DLD1 (cell line): ENCODE data around the gene NDP.
"Not testable (repeated sequence)": the region's sequence is repeated elsewhere in the genome, so short reads cannot be mapped to it uniquely, and the experiment has no call there.

Experiments used
- in situ Hi-C: cut with HindIII; loops from 2 replicates; pipeline ENCODE4 v1.10.0; 2017; ENCODE audit warnings: low sequenced_read_pairs

Gene NDP

GRCh38 chrX:43971966-43972961 is 926 bp downstream of the NDP start:
- in situ Hi-C loops = no loop called here

GRCh38 chrX:43970528-43970927 is 2.7 kb downstream of the NDP start:
- in situ Hi-C loops = no loop called here

DNA sequence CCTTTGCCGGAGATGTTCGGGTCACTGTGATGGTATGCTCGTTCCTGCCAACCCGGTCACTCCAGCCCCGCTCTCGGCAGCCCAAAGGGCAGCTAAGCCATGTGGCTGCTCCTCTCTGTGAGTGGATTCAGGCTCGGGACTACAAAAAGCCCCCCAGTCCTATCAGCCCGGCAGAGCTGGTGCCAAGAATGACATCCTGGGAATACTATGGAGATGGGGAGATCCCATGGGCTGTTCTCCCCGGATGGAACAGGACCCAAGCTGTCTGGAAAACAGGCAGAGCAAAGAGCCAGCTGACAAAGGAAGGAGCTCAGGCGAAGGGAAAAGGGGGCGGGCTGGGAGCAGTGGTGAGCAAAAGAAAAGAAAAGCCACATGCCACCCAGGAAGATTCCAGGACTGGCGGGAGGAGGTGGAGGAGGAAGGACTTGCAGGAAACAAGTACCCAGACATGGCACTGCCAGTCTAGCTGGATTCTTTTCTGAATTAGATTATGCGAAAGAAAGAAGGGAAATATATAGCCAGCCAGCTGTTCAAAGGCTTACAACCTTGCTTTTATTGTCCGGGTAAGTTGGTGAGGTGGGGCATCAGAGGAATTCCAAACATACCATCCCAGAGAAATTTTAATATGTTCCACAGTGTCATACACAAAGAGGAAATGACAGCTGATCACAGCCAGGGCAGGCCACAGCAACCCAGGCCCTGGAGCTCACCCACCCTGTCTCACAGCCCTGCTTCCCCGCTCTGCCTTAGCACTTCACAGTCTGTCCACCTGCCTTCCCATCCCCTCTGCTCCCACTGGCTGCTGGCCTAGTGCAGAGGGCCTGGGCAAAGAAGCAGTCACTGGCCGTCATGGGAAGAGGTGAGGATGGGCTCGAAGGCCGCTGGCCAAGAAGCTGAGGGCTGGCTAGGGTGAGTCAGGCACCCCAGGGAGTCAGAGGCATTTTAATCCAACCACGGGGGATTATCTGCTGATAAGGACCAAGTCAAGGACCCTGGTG is 3.4 kb downstream of the NDP start:
- in situ Hi-C loops = no loop called here

DNA sequence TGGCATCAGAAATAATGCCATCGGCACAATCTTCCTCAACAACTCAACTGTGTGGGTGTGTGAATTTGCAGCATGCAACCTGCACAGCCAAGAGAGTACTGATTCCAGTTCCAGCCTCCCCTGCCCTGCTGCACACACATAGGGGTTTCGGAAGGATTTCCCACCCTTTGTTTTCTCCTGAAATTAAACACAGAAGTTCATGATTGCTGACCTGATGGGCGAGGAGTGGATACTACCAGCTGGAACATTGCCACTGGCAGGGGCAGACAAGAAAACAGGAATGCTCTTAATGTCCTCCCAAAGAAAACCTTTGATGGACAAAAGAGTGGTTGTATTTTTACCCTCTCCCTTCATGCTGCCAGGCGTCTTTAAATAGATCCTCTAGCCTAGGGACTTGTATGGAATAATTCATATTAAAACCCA is 4.8 kb downstream of the NDP start:
- in situ Hi-C loops = no loop called here

- in situ Hi-C loops = no loop called here
These were observed 8.3 kb downstream of the NDP start for GRCh38 chrX:43964936-43965335.

DNA sequence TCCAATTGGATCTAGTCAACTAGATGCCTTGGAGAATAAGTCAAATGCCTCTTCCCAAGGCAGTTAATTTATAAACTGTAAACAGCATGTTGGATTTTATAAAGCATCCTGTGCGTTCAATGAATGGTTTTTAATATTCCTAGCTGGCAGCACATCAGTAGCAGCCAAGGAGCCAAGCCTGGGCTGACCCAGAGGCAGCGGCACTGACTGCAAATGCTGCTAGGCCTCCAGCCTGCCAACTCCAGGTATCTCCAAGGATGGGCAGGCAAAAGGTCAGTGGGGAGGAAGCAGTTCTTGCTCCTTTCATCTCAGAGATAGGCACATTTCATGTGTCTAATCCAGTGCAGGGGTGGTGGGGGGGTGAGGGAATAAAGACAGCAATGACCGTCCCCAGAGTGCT is 9.5 kb downstream of the NDP start:
- in situ Hi-C loops = no loop called here

- in situ Hi-C loops = no loop called here
These were observed 10.6 kb downstream of the NDP start for GRCh38 chrX:43962636-43963035.

GRCh38 chrX:43961699-43962098 is 11.5 kb downstream of the NDP start:
- in situ Hi-C loops = no loop called here

- in situ Hi-C loops = no loop called here
These were observed 14.7 kb downstream of the NDP start for GRCh38 chrX:43958529-43958928.

DNA sequence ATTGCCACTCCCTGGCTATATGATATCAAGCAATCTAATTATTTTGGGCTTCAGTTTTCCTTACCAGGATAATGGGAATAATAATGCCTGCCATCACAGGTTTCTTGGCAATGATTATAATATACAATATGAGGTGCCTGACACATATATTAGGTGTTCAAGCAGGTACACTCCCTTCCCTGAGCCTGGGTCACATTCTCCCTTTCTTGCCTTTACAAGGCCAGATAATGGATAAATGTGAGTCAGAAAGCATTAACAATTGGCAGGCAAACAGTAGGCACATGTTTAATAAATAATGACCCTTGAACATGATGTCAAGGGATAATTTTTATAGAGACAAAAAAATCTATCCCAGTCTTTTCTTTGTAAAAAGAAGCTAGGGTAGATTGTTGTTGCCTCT is 17.2 kb downstream of the NDP start:
- in situ Hi-C loops = no loop called here

DNA sequence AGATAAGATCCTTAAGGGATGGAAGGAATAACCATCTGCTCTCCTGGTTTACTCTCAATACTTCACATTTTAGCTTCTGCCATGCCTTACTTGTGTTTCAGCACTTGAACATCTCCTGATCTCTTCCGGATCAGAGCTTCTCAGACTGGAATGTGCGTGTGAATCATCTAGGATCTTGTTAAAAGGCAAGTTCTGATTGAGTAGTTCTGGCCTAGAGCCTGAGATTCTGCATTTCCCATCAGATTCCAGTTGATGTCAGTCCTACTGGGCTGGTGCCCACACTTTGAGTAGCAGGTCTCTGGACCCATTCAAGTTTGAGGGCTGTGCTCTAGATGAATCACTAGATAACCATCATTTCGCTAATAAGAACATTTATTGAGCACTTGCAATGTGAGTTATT is 20.0 kb downstream of the NDP start:
- in situ Hi-C loops = no loop called here

DNA sequence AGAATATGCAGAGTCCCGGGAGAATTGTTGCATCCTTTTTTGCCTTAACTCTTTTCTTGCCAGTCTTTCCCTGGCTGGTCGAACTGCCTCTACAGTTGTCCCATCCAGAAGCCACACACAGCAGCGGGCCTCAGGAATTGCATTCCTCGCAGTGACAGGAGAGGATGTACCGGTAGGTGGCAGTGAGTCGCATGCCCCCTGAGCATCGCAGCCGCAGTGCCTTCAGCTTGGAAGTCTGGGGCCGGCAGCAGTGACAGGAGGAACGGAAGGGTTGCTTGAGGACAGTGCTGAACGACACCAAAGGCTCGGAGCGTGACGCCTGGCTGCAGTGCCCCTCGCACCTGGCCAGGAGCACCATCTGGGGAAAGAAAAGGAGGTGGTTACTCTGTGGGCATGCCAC is 23.5 kb downstream of the NDP start:
- in situ Hi-C loops = no loop called here

- in situ Hi-C loops = no loop called here
These were observed 32.2 kb downstream of the NDP start for GRCh38 chrX:43940816-43941474.

- in situ Hi-C loops = no loop called here
These were observed 33.8 kb downstream of the NDP start for GRCh38 chrX:43939187-43939926.

GRCh38 chrX:43922032-43922431 is 51.2 kb downstream of the NDP start:
- in situ Hi-C loops = not testable (repeated sequence)

GRCh38 chrX:43910772-43911171 is 62.4 kb downstream of the NDP start:
- in situ Hi-C loops = not testable (repeated sequence)

DNA sequence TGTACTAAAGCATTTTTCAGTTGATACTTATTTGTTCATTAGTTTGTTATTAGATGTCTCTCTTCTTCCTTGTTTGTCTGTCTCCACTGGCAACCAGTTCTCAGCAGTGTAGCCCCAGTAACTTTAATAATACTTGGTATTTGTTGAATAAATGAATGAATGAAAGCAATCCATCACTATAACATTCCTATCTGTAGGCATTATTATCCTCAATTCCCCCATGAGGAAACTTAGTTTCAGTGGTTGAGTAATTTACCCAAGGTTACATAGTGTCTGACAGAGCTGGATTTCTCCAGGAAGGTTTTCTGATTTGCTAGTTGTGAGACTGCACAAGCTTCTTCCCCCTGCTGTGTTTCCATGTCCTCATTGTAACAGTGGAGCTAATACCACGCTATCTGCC is 63.2 kb downstream of the NDP start:
- in situ Hi-C loops = no loop called here

DNA sequence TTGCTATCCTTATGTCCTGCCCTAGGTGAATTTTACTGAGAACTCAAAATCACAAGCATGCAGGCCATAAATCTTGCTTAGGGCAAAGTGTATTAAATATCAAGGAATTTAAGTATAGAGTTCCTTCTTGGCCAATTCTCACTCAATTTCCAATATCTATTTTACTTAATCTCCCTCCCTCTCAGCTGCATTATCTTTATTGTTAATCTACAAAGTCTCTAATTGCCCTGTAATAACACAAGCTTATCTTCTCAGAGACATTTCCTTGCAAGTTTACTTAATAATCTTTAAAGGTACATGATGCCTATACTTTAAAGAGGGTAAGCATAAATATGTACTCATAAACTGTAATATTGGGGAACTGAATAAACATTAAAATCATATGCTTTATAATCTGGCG is 64.0 kb downstream of the NDP start:
- in situ Hi-C loops = no loop called here

- in situ Hi-C loops = no loop called here
These were observed 73.0 kb downstream of the NDP start for GRCh38 chrX:43899878-43900815.
